Ishikawa (cell line): Measurements from ENCODE around the gene UBAC2.

Experiments
- CEBPB ChIP-seq: IDR thresholded peaks from 2 replicates; pipeline ENCODE4 v1.6.1; 2012
- CREB1 ChIP-seq: IDR thresholded peaks from 2 replicates; pipeline ENCODE4 v1.6.1; 2012; ENCODE audit warnings: low read depth
- EGR1 ChIP-seq: IDR thresholded peaks from 2 replicates; pipeline ENCODE4 v1.6.1; 2012
- EP300 ChIP-seq: IDR thresholded peaks from 2 replicates; pipeline ENCODE4 v1.6.1; 2012; ENCODE audit warnings: borderline replicate concordance
- FOXM1 ChIP-seq: IDR thresholded peaks from 2 replicates; pipeline ENCODE4 v1.6.1; 2012; ENCODE audit warnings: low read depth, borderline replicate concordance
- NFIC ChIP-seq: IDR thresholded peaks from 2 replicates; pipeline ENCODE4 v1.6.1; 2012
- RAD21 ChIP-seq: IDR thresholded peaks from 2 replicates; pipeline ENCODE4 v1.6.1; 2012; ENCODE audit warnings: low read depth
- TAF1 ChIP-seq: IDR thresholded peaks from 2 replicates; pipeline ENCODE4 v1.6.1; 2012; ENCODE audit warnings: low read depth, mild to moderate bottlenecking
- TCF12 ChIP-seq: IDR thresholded peaks from 2 replicates; pipeline ENCODE4 v1.6.1; 2012; ENCODE audit warnings: low read depth
- TEAD4 ChIP-seq: IDR thresholded peaks from 2 replicates; pipeline ENCODE4 v1.6.1; 2012
- YY1 ChIP-seq: IDR thresholded peaks from 2 replicates; pipeline ENCODE4 v1.6.1; 2012; ENCODE audit warnings: low read depth
- ZBTB7A ChIP-seq: IDR thresholded peaks from 2 replicates; pipeline ENCODE4 v1.6.1; 2012; ENCODE audit warnings: low read depth
- TF ChIP-seq, protein P1 (sequence below): IDR thresholded peaks from 2 replicates; pipeline ENCODE4 v1.6.1; 2012
- TF ChIP-seq, protein P2 (sequence below): IDR thresholded peaks from 2 replicates; pipeline ENCODE4 v1.6.1; 2012
- TF ChIP-seq, protein P3 (sequence below): IDR thresholded peaks from 2 replicates; pipeline ENCODE4 v1.6.1; 2012; ENCODE audit warnings: low read depth, mild to moderate bottlenecking

Gene UBAC2

DNA sequence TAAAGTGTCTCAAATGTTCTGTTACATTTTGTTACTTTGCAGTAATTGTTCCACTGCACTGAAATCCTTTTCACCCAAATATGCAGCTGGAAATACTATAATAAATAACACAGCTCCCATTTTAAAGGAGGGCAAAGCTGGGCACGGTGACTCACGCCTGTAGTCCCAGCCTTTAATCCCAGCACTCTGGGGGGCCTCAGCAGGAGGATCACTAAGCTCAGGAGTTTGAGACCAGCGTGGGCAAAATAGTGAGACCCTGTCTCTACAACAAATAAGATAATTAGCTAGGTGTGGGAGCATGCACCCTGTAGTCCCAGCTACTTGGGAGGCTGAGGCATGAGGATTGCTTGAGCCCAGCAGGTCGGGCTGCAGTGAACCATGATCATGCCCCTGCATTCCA is 7.5 kb upstream of the UBAC2 start:
- TF ChIP-seq, protein P1, sequence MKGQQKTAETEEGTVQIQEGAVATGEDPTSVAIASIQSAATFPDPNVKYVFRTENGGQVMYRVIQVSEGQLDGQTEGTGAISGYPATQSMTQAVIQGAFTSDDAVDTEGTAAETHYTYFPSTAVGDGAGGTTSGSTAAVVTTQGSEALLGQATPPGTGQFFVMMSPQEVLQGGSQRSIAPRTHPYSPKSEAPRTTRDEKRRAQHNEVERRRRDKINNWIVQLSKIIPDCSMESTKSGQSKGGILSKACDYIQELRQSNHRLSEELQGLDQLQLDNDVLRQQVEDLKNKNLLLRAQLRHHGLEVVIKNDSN = no peak
- TF ChIP-seq CREB1 = no peak
- TF ChIP-seq ZBTB7A = no peak
- no peak for TF ChIP-seq CEBPB
- TF ChIP-seq TEAD4 = no peak
- TF ChIP-seq EP300 = peak; percentile 22; the same call in 1 of the 2 replicates
- peak; percentile 27; the same call in 1 of the 2 replicates for TF ChIP-seq TCF12

DNA sequence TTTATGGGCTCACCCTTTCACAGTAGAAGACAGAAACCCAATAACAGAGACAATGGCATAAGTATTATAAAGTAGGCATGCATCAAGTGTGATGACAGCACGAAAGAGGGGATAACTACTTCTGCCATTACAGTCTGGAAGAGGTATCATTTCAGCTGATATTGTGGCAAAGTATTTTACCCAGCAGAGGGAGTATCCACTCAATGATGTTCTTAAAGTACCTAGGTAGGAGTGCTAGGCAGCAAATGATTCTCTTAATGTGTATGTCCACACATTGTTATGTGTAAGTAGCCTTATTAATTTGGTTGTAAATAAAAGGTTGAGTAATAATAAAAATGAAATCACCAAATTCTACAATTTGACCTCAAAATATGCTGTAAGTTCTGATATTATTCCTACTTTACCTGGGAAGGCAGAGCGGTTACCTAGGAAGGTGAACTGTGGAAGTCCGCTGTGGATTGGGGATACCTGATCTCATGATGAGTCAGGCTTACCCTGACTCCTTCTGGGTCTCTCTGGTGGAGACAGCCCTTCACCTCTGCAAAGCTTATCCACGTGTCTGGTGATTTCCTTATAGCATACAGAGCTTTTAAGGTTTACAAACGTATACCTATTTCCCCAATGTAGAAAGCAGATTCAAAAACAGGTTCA is 4.1 kb upstream of the UBAC2 start:
- TF ChIP-seq, protein P1 = 0 out of 2 replicates have a peak, but pooled peaks have one; percentile 8
- TF ChIP-seq CEBPB = no peak
- TF ChIP-seq, protein P2, sequence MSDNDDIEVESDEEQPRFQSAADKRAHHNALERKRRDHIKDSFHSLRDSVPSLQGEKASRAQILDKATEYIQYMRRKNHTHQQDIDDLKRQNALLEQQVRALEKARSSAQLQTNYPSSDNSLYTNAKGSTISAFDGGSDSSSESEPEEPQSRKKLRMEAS = 0 out of 2 replicates have a peak, but pooled peaks have one; percentile 67

DNA sequence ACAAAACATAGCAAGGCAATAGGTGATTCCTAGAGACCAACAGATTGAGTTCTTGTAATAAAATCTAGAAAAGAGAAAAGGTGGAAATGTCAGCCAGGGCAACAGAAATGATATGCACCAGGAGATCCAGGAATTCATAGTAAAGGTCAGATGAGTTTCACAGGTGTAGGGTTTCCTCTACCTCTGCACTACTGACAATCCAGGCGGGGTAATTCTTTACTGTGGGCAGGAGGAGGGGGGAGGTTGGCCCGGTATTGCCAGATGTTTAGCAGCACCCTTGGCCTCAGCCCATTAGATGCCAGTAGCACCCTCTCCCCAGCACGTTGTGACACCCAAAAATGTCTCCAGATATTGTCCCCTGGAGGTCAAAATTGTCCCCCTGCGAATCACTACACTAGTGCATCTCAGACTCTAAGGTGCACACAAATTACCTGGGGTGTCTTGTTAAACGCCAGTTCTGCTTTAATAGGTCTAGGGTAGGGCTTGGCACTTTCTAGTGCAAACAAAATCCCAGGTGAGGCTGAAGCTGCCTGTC is 3.5 kb upstream of the UBAC2 start:
- TF ChIP-seq, protein P1 = no peak
- TF ChIP-seq TAF1 (no peak), EGR1 (no peak), EP300 (peak; percentile 86; the same call in 1 of the 2 replicates), FOXM1 (peak; percentile 55; the same call in 1 of the 2 replicates), TEAD4 (peak; percentile 83), CEBPB (peak; percentile 18; the same call in 1 of the 2 replicates), NFIC (peak; percentile 58; the same call in 1 of the 2 replicates), TCF12 (peak; percentile 85), RAD21 (peak; percentile 23; the same call in 1 of the 2 replicates)
- TF ChIP-seq, protein P3, sequence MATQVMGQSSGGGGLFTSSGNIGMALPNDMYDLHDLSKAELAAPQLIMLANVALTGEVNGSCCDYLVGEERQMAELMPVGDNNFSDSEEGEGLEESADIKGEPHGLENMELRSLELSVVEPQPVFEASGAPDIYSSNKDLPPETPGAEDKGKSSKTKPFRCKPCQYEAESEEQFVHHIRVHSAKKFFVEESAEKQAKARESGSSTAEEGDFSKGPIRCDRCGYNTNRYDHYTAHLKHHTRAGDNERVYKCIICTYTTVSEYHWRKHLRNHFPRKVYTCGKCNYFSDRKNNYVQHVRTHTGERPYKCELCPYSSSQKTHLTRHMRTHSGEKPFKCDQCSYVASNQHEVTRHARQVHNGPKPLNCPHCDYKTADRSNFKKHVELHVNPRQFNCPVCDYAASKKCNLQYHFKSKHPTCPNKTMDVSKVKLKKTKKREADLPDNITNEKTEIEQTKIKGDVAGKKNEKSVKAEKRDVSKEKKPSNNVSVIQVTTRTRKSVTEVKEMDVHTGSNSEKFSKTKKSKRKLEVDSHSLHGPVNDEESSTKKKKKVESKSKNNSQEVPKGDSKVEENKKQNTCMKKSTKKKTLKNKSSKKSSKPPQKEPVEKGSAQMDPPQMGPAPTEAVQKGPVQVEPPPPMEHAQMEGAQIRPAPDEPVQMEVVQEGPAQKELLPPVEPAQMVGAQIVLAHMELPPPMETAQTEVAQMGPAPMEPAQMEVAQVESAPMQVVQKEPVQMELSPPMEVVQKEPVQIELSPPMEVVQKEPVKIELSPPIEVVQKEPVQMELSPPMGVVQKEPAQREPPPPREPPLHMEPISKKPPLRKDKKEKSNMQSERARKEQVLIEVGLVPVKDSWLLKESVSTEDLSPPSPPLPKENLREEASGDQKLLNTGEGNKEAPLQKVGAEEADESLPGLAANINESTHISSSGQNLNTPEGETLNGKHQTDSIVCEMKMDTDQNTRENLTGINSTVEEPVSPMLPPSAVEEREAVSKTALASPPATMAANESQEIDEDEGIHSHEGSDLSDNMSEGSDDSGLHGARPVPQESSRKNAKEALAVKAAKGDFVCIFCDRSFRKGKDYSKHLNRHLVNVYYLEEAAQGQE = no peak
- TF ChIP-seq, protein P2 = peak; percentile 50

DNA sequence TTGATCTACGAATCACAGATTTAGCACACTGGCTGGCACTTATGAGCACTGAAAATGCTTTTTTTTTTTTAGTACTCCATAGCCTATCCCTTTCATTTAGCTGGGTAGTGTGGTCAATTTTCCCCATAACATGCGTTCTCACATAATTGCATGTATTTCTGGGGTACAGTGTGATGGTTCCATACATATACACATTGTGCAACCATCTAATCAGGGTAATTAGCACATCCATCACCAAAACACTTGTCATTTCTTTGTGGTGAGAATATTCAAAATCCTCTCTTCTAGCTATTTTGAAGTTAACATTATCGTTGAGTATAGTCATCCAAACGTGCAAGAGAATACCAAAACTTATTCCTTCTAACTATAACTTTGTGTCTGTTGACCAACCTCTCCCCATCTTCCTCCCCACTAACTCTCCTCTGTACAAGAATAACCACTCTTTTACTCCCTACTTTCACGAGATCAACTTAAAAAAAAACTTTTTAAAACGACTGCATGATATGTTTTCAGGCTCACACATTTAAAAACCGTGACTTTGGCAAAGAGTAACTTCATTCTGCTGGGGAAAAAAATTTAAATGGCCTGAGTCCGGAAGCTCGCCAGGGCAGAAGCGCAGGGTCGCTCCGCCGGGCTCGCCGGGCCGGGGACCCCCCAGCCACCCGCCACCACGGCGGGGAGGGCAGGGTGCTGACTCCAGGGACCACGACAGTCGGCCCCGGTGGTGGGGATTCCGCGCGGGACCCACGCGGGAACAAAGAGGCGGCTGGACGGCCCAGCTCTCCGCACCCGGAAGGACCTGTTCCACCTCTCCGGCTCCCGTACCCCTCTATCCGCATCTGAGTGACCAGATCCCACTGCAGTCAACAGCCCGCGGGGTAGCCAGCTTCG is 868 bp upstream of the UBAC2 start:
- TF ChIP-seq RAD21 (no peak), TCF12 (no peak), FOXM1 (no peak), NFIC (no peak), YY1 (no peak), ZBTB7A (no peak)
- TF ChIP-seq, protein P3 = no peak
